Chondrocyte (in vitro differentiated cells): ENCODE measurements around the gene GRIP1. TPM values are rescaled to one million over a fixed set of nuclear protein-coding genes. Genes with fewer than 3 reads are reported as not detected.

ENCODE experiments used
- DNase-seq: peaks from one replicate; pipeline ENCODE4 v3.0.0; 2021; ENCODE audit warnings: mixed read lengths, low spot score
- H3K27ac Mint-ChIP-seq: one replicate; pipeline ENCODE4 v1.8.0; 2021; ENCODE audit warnings: mild to moderate bottlenecking, moderate library complexity, mixed read lengths; ENCODE audit not compliant: unreplicated experiment
- H3K27me3 Mint-ChIP-seq: 2 replicates; pipeline ENCODE4 v1.8.0; 2021; ENCODE audit warnings: low read depth, mixed read lengths
- H3K36me3 Mint-ChIP-seq: 2 replicates; pipeline ENCODE4 v1.8.0; 2021; ENCODE audit warnings: low read depth, mixed read lengths
- H3K4me1 Mint-ChIP-seq: 2 replicates; pipeline ENCODE4 v1.8.0; 2021; ENCODE audit warnings: low read depth, mild to moderate bottlenecking, mixed read lengths
- H3K4me3 Mint-ChIP-seq: one replicate; pipeline ENCODE4 v1.8.0; 2021; ENCODE audit warnings: mild to moderate bottlenecking, moderate library complexity, mixed read lengths; ENCODE audit not compliant: unreplicated experiment
- H3K9me3 Mint-ChIP-seq: 2 replicates; pipeline ENCODE4 v1.8.0; 2021; ENCODE audit warnings: low read depth, mixed read lengths
- total RNA-seq: library from RNA; stranded (reverse); gene quantifications from 3 replicates; pipeline ENCODE4 v1.2.1, GENCODE V29; 2021
- TF ChIP-seq, protein P1 (sequence below): fragments of 200-600 bp; sonication (generic); IDR thresholded peaks from 2 replicates; pipeline ENCODE4 v1.5.0; 2021; ENCODE audit warnings: antibody characterized with exemption, mild to moderate bottlenecking, moderate library complexity

The GRIP1 gene
- total RNA-seq, 1 donor from 2014 or later, result 5.0 TPM

- H3K4me1 Mint-ChIP-seq, result peaks cover 2% of the 10 kb centered on the region
- no peak for DNase-seq
- H3K27me3 Mint-ChIP-seq, result no peaks in the 10 kb centered on the region
- H3K36me3 Mint-ChIP-seq, result no peaks in the 10 kb centered on the region
- H3K27ac Mint-ChIP-seq, result no peak overlapping the region
- no peaks in the 10 kb centered on the region for H3K9me3 Mint-ChIP-seq
- no peak overlapping the region for H3K4me3 Mint-ChIP-seq
- TF ChIP-seq, protein P1, sequence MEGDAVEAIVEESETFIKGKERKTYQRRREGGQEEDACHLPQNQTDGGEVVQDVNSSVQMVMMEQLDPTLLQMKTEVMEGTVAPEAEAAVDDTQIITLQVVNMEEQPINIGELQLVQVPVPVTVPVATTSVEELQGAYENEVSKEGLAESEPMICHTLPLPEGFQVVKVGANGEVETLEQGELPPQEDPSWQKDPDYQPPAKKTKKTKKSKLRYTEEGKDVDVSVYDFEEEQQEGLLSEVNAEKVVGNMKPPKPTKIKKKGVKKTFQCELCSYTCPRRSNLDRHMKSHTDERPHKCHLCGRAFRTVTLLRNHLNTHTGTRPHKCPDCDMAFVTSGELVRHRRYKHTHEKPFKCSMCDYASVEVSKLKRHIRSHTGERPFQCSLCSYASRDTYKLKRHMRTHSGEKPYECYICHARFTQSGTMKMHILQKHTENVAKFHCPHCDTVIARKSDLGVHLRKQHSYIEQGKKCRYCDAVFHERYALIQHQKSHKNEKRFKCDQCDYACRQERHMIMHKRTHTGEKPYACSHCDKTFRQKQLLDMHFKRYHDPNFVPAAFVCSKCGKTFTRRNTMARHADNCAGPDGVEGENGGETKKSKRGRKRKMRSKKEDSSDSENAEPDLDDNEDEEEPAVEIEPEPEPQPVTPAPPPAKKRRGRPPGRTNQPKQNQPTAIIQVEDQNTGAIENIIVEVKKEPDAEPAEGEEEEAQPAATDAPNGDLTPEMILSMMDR, result no peak
Measured at GRCh38 chr12:66612090-66612775, 66.6 kb downstream of the GRIP1 start.

- H3K27me3 Mint-ChIP-seq, result no peaks in the 10 kb centered on the region
- DNase-seq, result no peak
- TF ChIP-seq, protein P1, result no peak
- no peaks in the 10 kb centered on the region for H3K4me1 Mint-ChIP-seq
- H3K9me3 Mint-ChIP-seq, result no peaks in the 10 kb centered on the region
- H3K27ac Mint-ChIP-seq, result no peak overlapping the region
- no peak overlapping the region for H3K4me3 Mint-ChIP-seq
- H3K36me3 Mint-ChIP-seq, result no peaks in the 10 kb centered on the region
Measured at GRCh38 chr12:66607147-66607546, 71.7 kb downstream of the GRIP1 start.

DNA sequence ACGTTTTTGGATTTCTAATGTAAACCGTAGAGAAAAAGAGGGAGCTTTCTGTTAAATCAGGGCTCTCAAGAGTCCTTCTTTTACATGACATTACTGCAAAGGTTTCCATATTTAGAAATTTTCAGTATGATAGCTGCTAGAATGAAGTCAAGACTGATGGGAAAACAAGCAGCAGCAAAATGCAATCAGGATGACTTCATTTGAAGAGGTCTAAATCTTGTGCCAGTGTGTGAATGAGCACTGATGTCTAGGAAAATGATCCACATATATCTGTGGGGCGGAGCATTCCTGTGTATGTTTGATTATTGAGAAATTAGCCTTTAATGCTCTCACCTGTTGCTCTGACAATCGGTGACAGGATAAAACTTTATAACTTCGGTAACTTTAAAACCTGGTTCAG is 73.6 kb downstream of the GRIP1 start:
- Mint-ChIP-seq H3K9me3 (no peaks in the 10 kb centered on the region), H3K27ac (no peak overlapping the region), H3K4me3 (no peak overlapping the region), H3K4me1 (no peaks in the 10 kb centered on the region), H3K36me3 (no peaks in the 10 kb centered on the region), H3K27me3 (no peaks in the 10 kb centered on the region)
- no peak for DNase-seq
- TF ChIP-seq, protein P1, result no peak

DNA sequence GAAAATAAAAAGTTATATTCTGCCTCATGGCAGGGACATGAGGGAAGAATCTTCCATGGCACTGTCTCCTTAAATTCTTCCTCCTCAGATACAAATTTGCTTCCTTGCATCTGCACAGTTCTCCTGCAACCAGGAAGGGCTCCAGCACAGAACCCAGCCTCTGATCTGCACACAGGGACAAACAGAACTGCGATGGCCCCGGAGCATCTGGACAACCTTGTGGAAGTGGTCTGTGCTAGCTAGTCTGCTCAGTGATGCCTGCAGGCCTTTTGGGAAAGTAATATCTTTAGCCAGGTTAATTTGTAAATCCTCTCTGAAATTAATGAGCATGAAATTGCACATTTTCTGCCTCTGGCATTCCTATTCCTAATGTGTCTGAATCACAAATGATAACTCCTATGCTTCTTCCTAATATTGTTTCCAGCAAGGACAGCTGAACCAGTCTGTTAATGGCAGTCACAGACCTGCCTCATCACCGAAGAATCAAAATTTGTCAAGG is 74.8 kb downstream of the GRIP1 start:
- no peak for DNase-seq
- Mint-ChIP-seq H3K4me3 (no peak overlapping the region), H3K27me3 (no peaks in the 10 kb centered on the region), H3K4me1 (no peaks in the 10 kb centered on the region), H3K9me3 (no peaks in the 10 kb centered on the region), H3K27ac (no peak overlapping the region), H3K36me3 (no peaks in the 10 kb centered on the region)
- TF ChIP-seq, protein P1, result no peak

GRCh38 chr12:66603461-66603860 is 75.4 kb downstream of the GRIP1 start:
- Mint-ChIP-seq H3K9me3 (no peaks in the 10 kb centered on the region), H3K4me1 (no peaks in the 10 kb centered on the region), H3K4me3 (no peak overlapping the region), H3K27ac (no peak overlapping the region), H3K27me3 (no peaks in the 10 kb centered on the region), H3K36me3 (no peaks in the 10 kb centered on the region)
- TF ChIP-seq, protein P1, result no peak
- DNase-seq, result no peak
